GM12878 (cell line): Measurements from ENCODE around the gene ZNF48. TPM values are rescaled to one million over a fixed set of nuclear protein-coding genes. Genes with fewer than 3 reads are reported as not detected.
A peak's percentile ranks its signal among the peaks of the same experiment; 100 is the strongest.

Experiments used
- BHLHE40 ChIP-seq, 2 experiments: fragments of 450-650 bp in 1 of 2; IDR thresholded peaks; 2 replicates each; pipeline ENCODE4 v1.6.1; 2011 to 2017; ENCODE audit warnings: low read depth in 2 of 2, borderline replicate concordance in 1 of 2, improper control_type of control experiment in 1 of 2, low read length in 1 of 2, mild to moderate bottlenecking in 1 of 2
- CHD1 ChIP-seq: IDR thresholded peaks from 2 replicates; pipeline ENCODE4 v1.6.1; 2012; ENCODE audit warnings: low read depth, low read length, improper control_type of control experiment
- FOXK2 ChIP-seq: fragments of 450-650 bp; IDR thresholded peaks from 2 replicates; pipeline ENCODE4 v1.6.1; 2017; ENCODE audit warnings: mild to moderate bottlenecking, moderate library complexity
- IKZF2 ChIP-seq, 2 experiments: fragments of 450-650 bp; IDR thresholded peaks; 2 replicates each; pipeline ENCODE4 v1.6.1; 2017; ENCODE audit warnings: mild to moderate bottlenecking in 2 of 2, moderate library complexity in 2 of 2
- NR2C1 ChIP-seq: fragments of 450-650 bp; IDR thresholded peaks from 2 replicates; pipeline ENCODE4 v1.6.1; 2017; ENCODE audit warnings: antibody characterized with exemption, mild to moderate bottlenecking, moderate library complexity
- NR2F1 ChIP-seq: fragments of 450-650 bp; conservative IDR thresholded peaks from 2 replicates; pipeline ENCODE4 v1.6.1; 2017; ENCODE audit warnings: mild to moderate bottlenecking
- PAX5 ChIP-seq: IDR thresholded peaks from 2 replicates; pipeline ENCODE4 v1.6.1; 2011; ENCODE audit warnings: low read depth, low read length, borderline replicate concordance
- PAX8 ChIP-seq: fragments of 450-650 bp; IDR thresholded peaks from 2 replicates; pipeline ENCODE4 v1.6.1; 2017; ENCODE audit warnings: mild to moderate bottlenecking, moderate library complexity
- POLR2A ChIP-seq: IDR thresholded peaks from 2 replicates; pipeline ENCODE4 v1.6.1; 2011; ENCODE audit warnings: low read depth, mild to moderate bottlenecking, low read length
- RBBP5 ChIP-seq: fragments of 200-600 bp; sonication (generic); conservative IDR thresholded peaks from 2 replicates; pipeline ENCODE4 v1.6.1; 2016
- SMAD5 ChIP-seq: IDR thresholded peaks from 2 replicates; pipeline ENCODE4 v1.6.1; 2016; ENCODE audit warnings: antibody characterized with exemption, low read depth
- SREBF1 ChIP-seq: IDR thresholded peaks from 2 replicates; pipeline ENCODE4 v1.6.1; 2012; ENCODE audit warnings: mild to moderate bottlenecking, low read length
- polyA plus RNA-seq, 11 experiments: library from polyadenylated mRNA; depleted of rRNA in 4 of 11; unstranded in 6 of 11; stranded (reverse) in 5 of 11; fragments of >200 nt; fragmentation: Nextera tagmentation in 4 of 11; fragmentation: Illumina TruSeq in 1 of 11; extraction: Ambion mirVana in 4 of 11; extraction: Trizol in 1 of 11; gene quantifications; 1 replicate in 1 of 11; 2 replicates in 10 of 11; pipeline versions ENCODE4 v1.2.1 to v1.2.3, GENCODE V29; 2011 to 2016; ENCODE audit warnings: inconsistent platforms in 2 of 11, missing spikeins in 2 of 11, low read depth in 1 of 11
- total RNA-seq, 4 experiments: library from RNA; depleted of rRNA in 3 of 4; stranded (reverse); fragments of >200 nt in 3 of 4; fragmentation: Illumina TruSeq in 1 of 4; extraction: Trizol in 1 of 4; gene quantifications; 2 replicates each; pipeline versions ENCODE4 v1.2.1 to v1.2.3, GENCODE V29; 2013 to 2021
- TF ChIP-seq, protein P1 (sequence below): fragments of 450-650 bp; formaldehyde crosslinking; IDR thresholded peaks from 2 replicates; pipeline ENCODE4 v1.4.0; 2020; ENCODE audit warnings: mild to moderate bottlenecking, moderate library complexity
- TF ChIP-seq, protein P2 (sequence below): IDR thresholded peaks from 2 replicates; pipeline ENCODE4 v1.6.1; 2012; ENCODE audit warnings: low read depth, low read length, improper control_type of control experiment
- TF ChIP-seq, protein P3 (sequence below): fragments of 450-650 bp; IDR thresholded peaks from 2 replicates; pipeline ENCODE4 v1.6.1; 2018; ENCODE audit warnings: mild to moderate bottlenecking, low read depth, moderate library complexity; ENCODE audit not compliant: partially characterized antibody
- TF ChIP-seq, protein P4 (sequence below): IDR thresholded peaks from 2 replicates; pipeline ENCODE4 v1.6.1; 2011; ENCODE audit warnings: borderline replicate concordance, low read depth, mild to moderate bottlenecking, moderate library complexity, mixed read lengths, low read length; ENCODE audit not compliant: insufficient read depth; ENCODE audit errors: extremely low read length
- TF ChIP-seq, protein P5 (sequence below): fragments of 450-650 bp; IDR thresholded peaks from 2 replicates; pipeline ENCODE4 v1.6.1; 2018; ENCODE audit warnings: borderline replicate concordance, mild to moderate bottlenecking; ENCODE audit not compliant: partially characterized antibody

ZNF48 gene
- total and polyA plus RNA-seq, 10 of the 15 experiments (the other 5 are each of a cell fraction or from before 2014, with no cell fraction given), result 0.14 to 12.0 (median 4.2) TPM

DNA sequence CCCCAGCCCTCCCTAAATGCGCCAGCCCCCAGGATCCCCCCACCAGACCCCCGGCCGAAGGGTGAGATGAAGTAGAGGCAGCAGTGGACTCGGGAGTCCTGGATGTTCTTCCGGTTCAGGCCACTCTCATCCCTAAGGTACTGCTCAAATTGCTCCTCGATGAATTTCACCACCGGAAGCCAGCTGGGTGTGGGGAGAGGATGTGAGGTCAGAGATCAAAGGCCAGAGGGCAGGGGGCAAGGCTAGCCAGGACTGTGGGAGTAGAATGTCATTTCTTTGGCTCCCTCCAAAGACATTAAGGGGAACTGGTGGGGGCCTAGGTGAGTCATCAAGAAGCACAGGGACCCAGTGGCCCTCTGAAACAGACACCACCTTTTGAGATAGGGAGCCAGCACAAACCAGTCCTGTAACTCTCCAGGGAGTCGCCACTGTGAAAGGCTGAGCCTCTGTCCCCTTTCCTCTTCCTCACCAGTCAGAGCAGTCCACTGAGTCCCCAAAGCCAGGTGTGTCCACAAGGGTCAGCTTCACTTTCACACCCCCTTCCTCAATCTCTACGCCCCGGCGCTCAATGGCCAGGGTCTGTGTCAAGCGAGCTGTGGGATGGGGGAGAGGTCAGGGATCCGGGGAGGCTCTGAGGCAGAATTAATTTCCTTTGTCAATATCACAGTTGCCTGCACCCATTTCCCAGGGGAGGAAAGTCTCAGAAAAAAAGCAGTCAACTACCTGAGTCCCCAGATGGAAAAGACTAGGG is 13.8 kb upstream of the ZNF48 start (continued):
- TF ChIP-seq, protein P1, sequence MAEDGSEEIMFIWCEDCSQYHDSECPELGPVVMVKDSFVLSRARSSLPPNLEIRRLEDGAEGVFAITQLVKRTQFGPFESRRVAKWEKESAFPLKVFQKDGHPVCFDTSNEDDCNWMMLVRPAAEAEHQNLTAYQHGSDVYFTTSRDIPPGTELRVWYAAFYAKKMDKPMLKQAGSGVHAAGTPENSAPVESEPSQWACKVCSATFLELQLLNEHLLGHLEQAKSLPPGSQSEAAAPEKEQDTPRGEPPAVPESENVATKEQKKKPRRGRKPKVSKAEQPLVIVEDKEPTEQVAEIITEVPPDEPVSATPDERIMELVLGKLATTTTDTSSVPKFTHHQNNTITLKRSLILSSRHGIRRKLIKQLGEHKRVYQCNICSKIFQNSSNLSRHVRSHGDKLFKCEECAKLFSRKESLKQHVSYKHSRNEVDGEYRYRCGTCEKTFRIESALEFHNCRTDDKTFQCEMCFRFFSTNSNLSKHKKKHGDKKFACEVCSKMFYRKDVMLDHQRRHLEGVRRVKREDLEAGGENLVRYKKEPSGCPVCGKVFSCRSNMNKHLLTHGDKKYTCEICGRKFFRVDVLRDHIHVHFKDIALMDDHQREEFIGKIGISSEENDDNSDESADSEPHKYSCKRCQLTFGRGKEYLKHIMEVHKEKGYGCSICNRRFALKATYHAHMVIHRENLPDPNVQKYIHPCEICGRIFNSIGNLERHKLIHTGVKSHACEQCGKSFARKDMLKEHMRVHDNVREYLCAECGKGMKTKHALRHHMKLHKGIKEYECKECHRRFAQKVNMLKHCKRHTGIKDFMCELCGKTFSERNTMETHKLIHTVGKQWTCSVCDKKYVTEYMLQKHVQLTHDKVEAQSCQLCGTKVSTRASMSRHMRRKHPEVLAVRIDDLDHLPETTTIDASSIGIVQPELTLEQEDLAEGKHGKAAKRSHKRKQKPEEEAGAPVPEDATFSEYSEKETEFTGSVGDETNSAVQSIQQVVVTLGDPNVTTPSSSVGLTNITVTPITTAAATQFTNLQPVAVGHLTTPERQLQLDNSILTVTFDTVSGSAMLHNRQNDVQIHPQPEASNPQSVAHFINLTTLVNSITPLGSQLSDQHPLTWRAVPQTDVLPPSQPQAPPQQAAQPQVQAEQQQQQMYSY (CRISPR knock-in tag), result no peak
- no peak for TF ChIP-seq IKZF2 (IDR thresholded peaks at IDR 0.05)
- no peak for TF ChIP-seq CHD1
- TF ChIP-seq RBBP5, result no peak
- TF ChIP-seq NR2C1, result peak; percentile 95
- TF ChIP-seq NR2F1, result peak; percentile 91
- TF ChIP-seq, protein P2, sequence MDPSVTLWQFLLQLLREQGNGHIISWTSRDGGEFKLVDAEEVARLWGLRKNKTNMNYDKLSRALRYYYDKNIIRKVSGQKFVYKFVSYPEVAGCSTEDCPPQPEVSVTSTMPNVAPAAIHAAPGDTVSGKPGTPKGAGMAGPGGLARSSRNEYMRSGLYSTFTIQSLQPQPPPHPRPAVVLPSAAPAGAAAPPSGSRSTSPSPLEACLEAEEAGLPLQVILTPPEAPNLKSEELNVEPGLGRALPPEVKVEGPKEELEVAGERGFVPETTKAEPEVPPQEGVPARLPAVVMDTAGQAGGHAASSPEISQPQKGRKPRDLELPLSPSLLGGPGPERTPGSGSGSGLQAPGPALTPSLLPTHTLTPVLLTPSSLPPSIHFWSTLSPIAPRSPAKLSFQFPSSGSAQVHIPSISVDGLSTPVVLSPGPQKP, result no peak
- no peak for TF ChIP-seq BHLHE40 (IDR thresholded peaks at IDR 0.05; ENCODE audit: borderline replicate concordance in 1 of 2, low read depth in 2 of 2, low read length in 1 of 2)
- TF ChIP-seq FOXK2, result no peak
- TF ChIP-seq POLR2A, result no peak
- TF ChIP-seq, protein P3, sequence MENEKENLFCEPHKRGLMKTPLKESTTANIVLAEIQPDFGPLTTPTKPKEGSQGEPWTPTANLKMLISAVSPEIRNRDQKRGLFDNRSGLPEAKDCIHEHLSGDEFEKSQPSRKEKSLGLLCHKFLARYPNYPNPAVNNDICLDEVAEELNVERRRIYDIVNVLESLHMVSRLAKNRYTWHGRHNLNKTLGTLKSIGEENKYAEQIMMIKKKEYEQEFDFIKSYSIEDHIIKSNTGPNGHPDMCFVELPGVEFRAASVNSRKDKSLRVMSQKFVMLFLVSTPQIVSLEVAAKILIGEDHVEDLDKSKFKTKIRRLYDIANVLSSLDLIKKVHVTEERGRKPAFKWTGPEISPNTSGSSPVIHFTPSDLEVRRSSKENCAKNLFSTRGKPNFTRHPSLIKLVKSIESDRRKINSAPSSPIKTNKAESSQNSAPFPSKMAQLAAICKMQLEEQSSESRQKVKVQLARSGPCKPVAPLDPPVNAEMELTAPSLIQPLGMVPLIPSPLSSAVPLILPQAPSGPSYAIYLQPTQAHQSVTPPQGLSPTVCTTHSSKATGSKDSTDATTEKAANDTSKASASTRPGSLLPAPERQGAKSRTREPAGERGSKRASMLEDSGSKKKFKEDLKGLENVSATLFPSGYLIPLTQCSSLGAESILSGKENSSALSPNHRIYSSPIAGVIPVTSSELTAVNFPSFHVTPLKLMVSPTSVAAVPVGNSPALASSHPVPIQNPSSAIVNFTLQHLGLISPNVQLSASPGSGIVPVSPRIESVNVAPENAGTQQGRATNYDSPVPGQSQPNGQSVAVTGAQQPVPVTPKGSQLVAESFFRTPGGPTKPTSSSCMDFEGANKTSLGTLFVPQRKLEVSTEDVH, result no peak
- TF ChIP-seq, protein P4, sequence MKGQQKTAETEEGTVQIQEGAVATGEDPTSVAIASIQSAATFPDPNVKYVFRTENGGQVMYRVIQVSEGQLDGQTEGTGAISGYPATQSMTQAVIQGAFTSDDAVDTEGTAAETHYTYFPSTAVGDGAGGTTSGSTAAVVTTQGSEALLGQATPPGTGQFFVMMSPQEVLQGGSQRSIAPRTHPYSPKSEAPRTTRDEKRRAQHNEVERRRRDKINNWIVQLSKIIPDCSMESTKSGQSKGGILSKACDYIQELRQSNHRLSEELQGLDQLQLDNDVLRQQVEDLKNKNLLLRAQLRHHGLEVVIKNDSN, result no peak
- no peak for TF ChIP-seq SMAD5
- TF ChIP-seq PAX5, result no peak
- TF ChIP-seq SREBF1, result no peak
- TF ChIP-seq PAX8, result no peak
- TF ChIP-seq, protein P5, sequence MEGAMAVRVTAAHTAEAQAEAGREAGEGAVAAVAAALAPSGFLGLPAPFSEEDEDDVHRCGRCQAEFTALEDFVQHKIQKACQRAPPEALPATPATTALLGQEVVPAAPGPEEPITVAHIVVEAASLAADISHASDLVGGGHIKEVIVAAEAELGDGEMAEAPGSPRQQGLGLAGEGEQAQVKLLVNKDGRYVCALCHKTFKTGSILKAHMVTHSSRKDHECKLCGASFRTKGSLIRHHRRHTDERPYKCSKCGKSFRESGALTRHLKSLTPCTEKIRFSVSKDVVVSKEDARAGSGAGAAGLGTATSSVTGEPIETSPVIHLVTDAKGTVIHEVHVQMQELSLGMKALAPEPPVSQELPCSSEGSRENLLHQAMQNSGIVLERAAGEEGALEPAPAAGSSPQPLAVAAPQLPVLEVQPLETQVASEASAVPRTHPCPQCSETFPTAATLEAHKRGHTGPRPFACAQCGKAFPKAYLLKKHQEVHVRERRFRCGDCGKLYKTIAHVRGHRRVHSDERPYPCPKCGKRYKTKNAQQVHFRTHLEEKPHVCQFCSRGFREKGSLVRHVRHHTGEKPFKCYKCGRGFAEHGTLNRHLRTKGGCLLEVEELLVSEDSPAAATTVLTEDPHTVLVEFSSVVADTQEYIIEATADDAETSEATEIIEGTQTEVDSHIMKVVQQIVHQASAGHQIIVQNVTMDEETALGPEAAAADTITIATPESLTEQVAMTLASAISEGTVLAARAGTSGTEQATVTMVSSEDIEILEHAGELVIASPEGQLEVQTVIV, result no peak
